Left lung (tissue), 10 donors: ENCODE measurements around the gene MROH2A. TPM values are rescaled to one million over a fixed set of nuclear protein-coding genes. Genes with fewer than 3 reads are reported as not detected.

ENCODE experiments used
- ATAC-seq: fragments of 200-7000 bp; cut with Tn5 transposase; one replicate; pipeline ENCODE4 v1.9.1; 2020; ENCODE audit warnings: moderate library complexity
- DNase-seq, 4 donors: peaks; one replicate each; pipeline ENCODE4 v3.0.0-alpha.2; 2013 to 2020
- H3K27ac ChIP-seq, 2 donors: fragments of 200-600 bp; sonication (generic) in 1 of 2; one replicate each; pipeline versions ENCODE4 v1.5.0 to v1.8.0; 2020 to 2021
- H3K27me3 ChIP-seq, 2 donors: fragments of 200-600 bp; sonication (generic) in 1 of 2; one replicate each; pipeline versions ENCODE4 v1.5.0 to v1.8.0; 2020 to 2021
- H3K36me3 ChIP-seq, 2 donors: fragments of 200-600 bp; sonication (generic) in 1 of 2; one replicate each; pipeline versions ENCODE4 v1.5.0 to v1.8.0; 2020 to 2021
- H3K4me1 ChIP-seq, 2 donors: fragments of 200-600 bp; one replicate each; pipeline ENCODE4 v1.8.0; 2021
- H3K4me3 ChIP-seq, 2 donors: fragments of 200-600 bp; sonication (generic) in 1 of 2; one replicate each; pipeline versions ENCODE4 v1.5.0 to v1.8.0; 2020 to 2021; ENCODE audit warnings: mild to moderate bottlenecking in 1 of 2
- H3K9me3 ChIP-seq, 2 donors: fragments of 200-600 bp; sonication (generic) in 1 of 2; one replicate each; pipeline versions ENCODE4 v1.5.0 to v1.8.0; 2020 to 2021
- intact Hi-C, 2 donors: fragments of 100-400 bp; cut with DNase I; formaldehyde crosslinking; loops; one replicate each; pipeline versions ENCODE4 v1.11.2 to v1.14.2; 2022
- polyA plus RNA-seq, 6 donors: library from polyadenylated mRNA; unstranded; fragments of 120-200 nt; gene quantifications; one replicate each; pipeline ENCODE4 v1.2.1, GENCODE V29; 2013; ENCODE audit not compliant: insufficient read length in 6 of 6
- total RNA-seq, 2 donors: library from RNA; stranded (reverse); fragmentation: NEBNext Ultra II Directional; extraction: Animal tissue kit (Norgen Biotek cat#: 25700); gene quantifications; one replicate each; pipeline ENCODE4 v1.2.1, GENCODE V29; 2021
- TF ChIP-seq, protein P1 (sequence below), 2 donors: fragments of 200-600 bp; sonication (generic) in 1 of 2; IDR thresholded peaks; one replicate each; pipeline versions ENCODE4 v1.5.0 to v1.8.0; 2021; ENCODE audit warnings: antibody characterized with exemption in 2 of 2
- donor health status: DM: no; HTN: yes; CAD: no.
- donor health status: DM: no; HTN: no; CAD: no.

MROH2A gene
- total and polyA plus RNA-seq, 8 donors, result 0.27 to 0.77 (median 0.61) TPM; not detected in 1

DNA sequence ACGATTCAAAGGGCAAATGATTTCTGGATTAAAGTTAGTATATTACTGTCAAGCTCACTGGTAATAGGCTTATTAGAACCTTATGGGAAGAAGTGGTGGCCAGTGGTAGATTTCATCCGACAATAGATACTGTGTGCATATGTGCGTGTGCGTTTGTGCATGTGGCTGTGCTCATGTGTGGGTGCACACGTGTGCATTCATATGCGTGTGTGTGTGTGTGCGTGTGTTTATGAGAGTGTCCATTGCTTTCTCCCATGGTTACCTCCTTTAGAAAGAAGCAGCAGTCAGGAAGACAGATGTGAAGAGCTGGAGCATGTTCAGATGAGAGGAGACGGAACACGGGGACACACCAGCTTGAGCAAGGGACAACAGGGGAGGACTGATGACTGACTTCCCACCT is 8.9 kb upstream of the MROH2A start:
- H3K27me3 ChIP-seq, result peaks cover 0 to 15% of the 10 kb centered on the region in 2 donors
- DNase-seq (no peak), ATAC-seq (no peak)
- no peak overlapping the region for H3K27ac ChIP-seq
- TF ChIP-seq, protein P1, sequence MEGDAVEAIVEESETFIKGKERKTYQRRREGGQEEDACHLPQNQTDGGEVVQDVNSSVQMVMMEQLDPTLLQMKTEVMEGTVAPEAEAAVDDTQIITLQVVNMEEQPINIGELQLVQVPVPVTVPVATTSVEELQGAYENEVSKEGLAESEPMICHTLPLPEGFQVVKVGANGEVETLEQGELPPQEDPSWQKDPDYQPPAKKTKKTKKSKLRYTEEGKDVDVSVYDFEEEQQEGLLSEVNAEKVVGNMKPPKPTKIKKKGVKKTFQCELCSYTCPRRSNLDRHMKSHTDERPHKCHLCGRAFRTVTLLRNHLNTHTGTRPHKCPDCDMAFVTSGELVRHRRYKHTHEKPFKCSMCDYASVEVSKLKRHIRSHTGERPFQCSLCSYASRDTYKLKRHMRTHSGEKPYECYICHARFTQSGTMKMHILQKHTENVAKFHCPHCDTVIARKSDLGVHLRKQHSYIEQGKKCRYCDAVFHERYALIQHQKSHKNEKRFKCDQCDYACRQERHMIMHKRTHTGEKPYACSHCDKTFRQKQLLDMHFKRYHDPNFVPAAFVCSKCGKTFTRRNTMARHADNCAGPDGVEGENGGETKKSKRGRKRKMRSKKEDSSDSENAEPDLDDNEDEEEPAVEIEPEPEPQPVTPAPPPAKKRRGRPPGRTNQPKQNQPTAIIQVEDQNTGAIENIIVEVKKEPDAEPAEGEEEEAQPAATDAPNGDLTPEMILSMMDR (IDR thresholded peaks at IDR 0.05), result no peak
- no peaks in the 10 kb centered on the region for H3K36me3 ChIP-seq
- no peaks in the 10 kb centered on the region for H3K9me3 ChIP-seq
- H3K4me1 ChIP-seq, result no peaks in the 10 kb centered on the region
- intact Hi-C loops, result no loop called here
- H3K4me3 ChIP-seq, result no peak overlapping the region

DNA sequence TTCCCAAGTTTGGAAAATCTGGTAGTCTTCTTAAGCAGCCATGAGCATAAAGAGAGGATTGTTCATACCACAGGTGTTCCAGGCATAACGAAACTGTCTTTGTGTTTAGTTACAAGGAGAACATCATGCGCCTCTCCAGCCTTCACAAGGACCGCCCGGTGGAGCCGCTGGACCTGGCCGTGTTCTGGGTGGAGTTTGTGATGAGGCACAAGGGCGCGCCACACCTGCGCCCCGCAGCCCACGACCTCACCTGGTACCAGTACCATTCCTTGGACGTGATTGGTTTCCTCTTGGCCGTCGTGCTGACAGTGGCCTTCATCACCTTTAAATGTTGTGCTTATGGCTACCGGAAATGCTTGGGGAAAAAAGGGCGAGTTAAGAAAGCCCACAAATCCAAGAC is 6.0 kb upstream of the MROH2A start:
- intact Hi-C loops, result no loop called here
- DNase-seq, result no peak
- Histone ChIP-seq H3K27ac (no peak overlapping the region), H3K36me3 (no peaks in the 10 kb centered on the region), H3K4me3 (no peak overlapping the region), H3K4me1 (no peaks in the 10 kb centered on the region), H3K27me3 (peaks cover 0 to 4% of the 10 kb centered on the region in 2 donors), H3K9me3 (peaks cover 0 to 7% of the 10 kb centered on the region in 2 donors)
- TF ChIP-seq, protein P1 (IDR thresholded peaks at IDR 0.05), result no peak
- ATAC-seq, result no peak

DNA sequence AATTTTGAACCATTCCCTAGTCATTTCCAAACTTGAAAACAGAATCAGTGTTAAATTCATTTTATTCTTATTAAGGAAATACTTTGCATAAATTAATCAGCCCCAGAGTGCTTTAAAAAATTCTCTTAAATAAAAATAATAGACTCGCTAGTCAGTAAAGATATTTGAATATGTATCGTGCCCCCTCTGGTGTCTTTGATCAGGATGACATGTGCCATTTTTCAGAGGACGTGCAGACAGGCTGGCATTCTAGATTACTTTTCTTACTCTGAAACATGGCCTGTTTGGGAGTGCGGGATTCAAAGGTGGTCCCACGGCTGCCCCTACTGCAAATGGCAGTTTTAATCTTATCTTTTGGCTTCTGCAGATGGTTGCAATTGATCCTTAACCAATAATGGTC is 5.5 kb upstream of the MROH2A start:
- Histone ChIP-seq H3K4me3 (no peak overlapping the region), H3K4me1 (no peaks in the 10 kb centered on the region), H3K27me3 (peaks cover 0 to 4% of the 10 kb centered on the region in 2 donors), H3K36me3 (no peaks in the 10 kb centered on the region), H3K27ac (no peak overlapping the region), H3K9me3 (peaks cover 0 to 7% of the 10 kb centered on the region in 2 donors)
- intact Hi-C loops, result no loop called here
- DNase-seq, result no peak
- no peak for ATAC-seq
- TF ChIP-seq, protein P1 (IDR thresholded peaks at IDR 0.05), result no peak

DNA sequence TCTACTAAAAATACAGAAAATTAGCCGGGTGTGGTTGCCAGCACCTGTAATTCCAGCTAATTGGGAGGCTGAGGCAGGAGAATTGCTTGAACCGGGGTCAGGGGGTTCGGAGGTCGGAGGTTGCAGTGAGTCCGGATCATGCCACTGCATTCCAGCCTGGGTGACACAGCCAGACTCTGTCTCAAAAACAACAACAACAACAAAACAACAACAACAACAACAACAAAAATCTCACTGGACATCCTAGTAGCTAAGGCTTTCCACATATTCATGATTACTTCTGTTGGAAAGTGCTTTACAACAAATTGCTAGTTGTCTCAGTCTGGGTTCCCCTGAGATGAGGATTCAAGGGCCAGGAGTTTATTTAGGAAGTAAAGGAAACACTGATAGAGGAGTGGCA is 4.3 kb upstream of the MROH2A start:
- no peak for ATAC-seq
- Histone ChIP-seq H3K27me3 (peaks cover 0 to 4% of the 10 kb centered on the region in 2 donors), H3K9me3 (peaks cover 0 to 7% of the 10 kb centered on the region in 2 donors), H3K27ac (no peak overlapping the region), H3K36me3 (no peaks in the 10 kb centered on the region), H3K4me3 (no peak overlapping the region), H3K4me1 (no peaks in the 10 kb centered on the region)
- DNase-seq, result no peak
- TF ChIP-seq, protein P1 (IDR thresholded peaks at IDR 0.05), result no peak
- intact Hi-C loops, result no loop called here

DNA sequence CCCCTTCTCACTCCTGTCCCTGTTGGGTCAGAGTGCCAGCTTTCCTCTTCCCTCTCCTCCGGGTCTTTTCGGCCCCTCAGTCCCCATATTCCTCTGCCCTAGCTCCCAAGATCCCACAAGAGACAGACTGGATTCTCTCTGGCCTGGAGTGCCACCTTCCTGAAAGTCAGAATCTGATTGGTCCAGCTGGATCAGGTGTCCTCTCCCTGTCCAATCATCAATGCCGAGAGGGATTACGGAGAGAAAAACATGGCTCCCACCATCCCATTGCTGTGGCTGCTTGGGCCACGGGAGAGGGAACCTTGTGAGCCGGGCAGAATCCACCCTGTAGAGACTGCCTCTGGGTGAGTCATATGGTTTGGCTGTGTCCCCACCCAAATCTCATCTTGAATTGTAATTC is 2.7 kb upstream of the MROH2A start:
- Histone ChIP-seq H3K9me3 (peaks cover 0 to 9% of the 10 kb centered on the region in 2 donors), H3K4me1 (no peaks in the 10 kb centered on the region), H3K36me3 (no peaks in the 10 kb centered on the region), H3K27me3 (peaks cover 0 to 4% of the 10 kb centered on the region in 2 donors), H3K27ac (no peak overlapping the region), H3K4me3 (no peak overlapping the region)
- DNase-seq (no peak), ATAC-seq (no peak)
- intact Hi-C loops, result no loop called here
- TF ChIP-seq, protein P1 (IDR thresholded peaks at IDR 0.05), result no peak
